Thyroid gland (tissue), 4 donors: ENCODE measurements around the gene UGDH. TPM values are rescaled to one million over a fixed set of nuclear protein-coding genes. Genes with fewer than 3 reads are reported as not detected.

Experiments
- DNase-seq, 2 donors: peaks; one replicate each; pipeline ENCODE4 v3.0.0-alpha.2; 2019
- H3K27ac ChIP-seq, 3 donors: fragments of 200-600 bp; sonication (generic); 1 replicate in 2 of 3; 2 replicates in 1 of 3; pipeline ENCODE4 v1.5.1; 2016 to 2019; ENCODE audit warnings: mild to moderate bottlenecking in 1 of 3, moderate library complexity in 1 of 3
- H3K27me3 ChIP-seq: fragments of 200-600 bp; sonication (generic); one replicate; pipeline ENCODE4 v1.5.1; 2019
- H3K36me3 ChIP-seq, 2 donors: fragments of 200-600 bp; sonication (generic); one replicate each; pipeline ENCODE4 v1.5.1; 2016 to 2019
- H3K4me1 ChIP-seq, 2 donors: fragments of 200-600 bp; sonication (generic); one replicate each; pipeline ENCODE4 v1.5.1; 2017 to 2019
- H3K4me3 ChIP-seq, 3 donors: fragments of 200-600 bp; sonication (generic); replicated peaks in 1 of 3; 1 replicate in 2 of 3; 2 replicates in 1 of 3; pipeline ENCODE4 v1.5.1; 2016; ENCODE audit warnings: mild to moderate bottlenecking in 1 of 3
- H3K9me3 ChIP-seq: fragments of 200-600 bp; sonication (generic); one replicate; pipeline ENCODE4 v1.5.1; 2017
- POLR2A ChIP-seq, 2 donors: fragments of 450-650 bp; IDR thresholded peaks; one replicate each; pipeline ENCODE4 v1.6.1; 2017; ENCODE audit warnings: antibody characterized with exemption in 2 of 2, mild to moderate bottlenecking in 2 of 2, moderate library complexity in 1 of 2
- WGBS, 2 donors: methylation state at CpG; one replicate each; pipeline ENCODE4 v1.1.5; 2017; 5-methylcytosine and 5-hydroxymethylcytosine counted together
- intact Hi-C: fragments of 100-400 bp; cut with DNase I; formaldehyde crosslinking; loops from one replicate; pipeline ENCODE4 v1.15.1; 2023
- total RNA-seq, 4 donors: library from RNA; depleted of rRNA; stranded (reverse); fragments of >200 nt; gene quantifications; one replicate each; pipeline ENCODE4 v1.2.3, GENCODE V29; 2016
- TF ChIP-seq, protein P1 (sequence below), 6 experiments: fragments of 200-600 bp in 3 of 6; fragments of 450-650 bp in 3 of 6; sonication (generic) in 3 of 6; IDR thresholded peaks; one replicate each; pipeline ENCODE4 v1.5.1; 2016 to 2019; ENCODE audit warnings: antibody characterized with exemption in 6 of 6, mild to moderate bottlenecking in 2 of 6, inconsistent platforms in 1 of 6, moderate library complexity in 1 of 6

UGDH gene
- total RNA-seq, 4 donors from 2014 or later: 40.1 to 58.7 (median 48.1) TPM

DNA sequence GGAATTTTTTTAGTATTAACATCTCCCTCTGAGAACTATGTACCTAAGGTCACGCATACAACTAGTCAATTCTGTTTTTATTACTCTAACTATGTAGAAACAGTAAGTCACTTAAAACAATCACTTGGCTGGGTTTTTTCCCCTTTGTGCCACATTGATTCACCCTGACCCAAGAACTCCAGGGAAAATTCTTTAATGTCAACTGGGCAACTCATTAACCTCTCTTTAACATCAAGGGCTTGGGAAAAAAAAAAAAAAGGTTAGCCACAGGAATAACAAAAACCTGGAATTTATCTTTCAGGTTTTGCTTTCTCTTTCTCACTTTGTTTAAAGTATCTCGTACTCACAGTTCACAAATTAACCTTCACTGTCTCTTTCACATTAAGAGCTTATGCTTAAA is 76.6 kb downstream of the UGDH start:
- no peak for DNase-seq
- peaks cover 6 to 7% of the 10 kb centered on the region in 2 donors for H3K4me1 ChIP-seq
- H3K4me3 ChIP-seq: no peak overlapping the region
- no peaks in the 10 kb centered on the region for H3K9me3 ChIP-seq
- intact Hi-C loops: no loop called here
- no peaks in the 10 kb centered on the region for H3K27me3 ChIP-seq
- no peak for TF ChIP-seq POLR2A (IDR thresholded peaks at IDR 0.05)
- TF ChIP-seq, protein P1, sequence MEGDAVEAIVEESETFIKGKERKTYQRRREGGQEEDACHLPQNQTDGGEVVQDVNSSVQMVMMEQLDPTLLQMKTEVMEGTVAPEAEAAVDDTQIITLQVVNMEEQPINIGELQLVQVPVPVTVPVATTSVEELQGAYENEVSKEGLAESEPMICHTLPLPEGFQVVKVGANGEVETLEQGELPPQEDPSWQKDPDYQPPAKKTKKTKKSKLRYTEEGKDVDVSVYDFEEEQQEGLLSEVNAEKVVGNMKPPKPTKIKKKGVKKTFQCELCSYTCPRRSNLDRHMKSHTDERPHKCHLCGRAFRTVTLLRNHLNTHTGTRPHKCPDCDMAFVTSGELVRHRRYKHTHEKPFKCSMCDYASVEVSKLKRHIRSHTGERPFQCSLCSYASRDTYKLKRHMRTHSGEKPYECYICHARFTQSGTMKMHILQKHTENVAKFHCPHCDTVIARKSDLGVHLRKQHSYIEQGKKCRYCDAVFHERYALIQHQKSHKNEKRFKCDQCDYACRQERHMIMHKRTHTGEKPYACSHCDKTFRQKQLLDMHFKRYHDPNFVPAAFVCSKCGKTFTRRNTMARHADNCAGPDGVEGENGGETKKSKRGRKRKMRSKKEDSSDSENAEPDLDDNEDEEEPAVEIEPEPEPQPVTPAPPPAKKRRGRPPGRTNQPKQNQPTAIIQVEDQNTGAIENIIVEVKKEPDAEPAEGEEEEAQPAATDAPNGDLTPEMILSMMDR (IDR thresholded peaks at IDR 0.05): no peak
- H3K27ac ChIP-seq: no peak overlapping the region
- peaks cover 40 to 43% of the 10 kb centered on the region in 2 donors for H3K36me3 ChIP-seq
- 83 to 94% methylated on average over 2 of the region's 2 CpGs for WGBS, 2 donors

Other genes starting within 250 kb of the UGDH start
- gene RFC1, start 161.1 kb downstream of the UGDH start, total RNA-seq: 10 to 100 TPM; 38.0 to 65.2 (median 46.0) TPM
- under 1 TPM in 2 of 4 donors, not detected in 2; 0.20 to 0.27 TPM for gene KLB, start 120.5 kb downstream of the UGDH start, total RNA-seq
- gene RPL9, start 68.5 kb downstream of the UGDH start, total RNA-seq: 1,000 to 10,000 TPM; 1,178 to 4,608 (median 3,940) TPM
- gene LIAS, start 68.4 kb downstream of the UGDH start, total RNA-seq: 10 to 100 TPM; 10.7 to 18.9 (median 15.5) TPM
- gene SMIM14, start 111.4 kb upstream of the UGDH start, total RNA-seq: 10 to 100 TPM; 52.1 to 72.3 (median 59.2) TPM
- gene UBE2K, start 170.7 kb upstream of the UGDH start, total RNA-seq: 10 to 100 TPM; 27.1 to 48.5 (median 32.3) TPM